GM21367 (cell line): ENCODE measurements around the gene EPN1.

Source experiments
- ATAC-seq: cut with Tn5 transposase; IDR thresholded peaks from one replicate; pipeline ENCODE4 v1.9.1; 2021; ENCODE audit not compliant: unreplicated experiment

The EPN1 gene

GRCh38 chr19:55692681-55693081, 17.7 kb downstream of the EPN1 start:
- no peak for ATAC-seq

- no peak for ATAC-seq
These were observed 18.4 kb downstream of the EPN1 start for GRCh38 chr19:55693336-55693974.

- ATAC-seq = no peak
These were observed 19.2 kb downstream of the EPN1 start for GRCh38 chr19:55694241-55694655.

GRCh38 chr19:55694656-55695491, 19.8 kb downstream of the EPN1 start:
- no peak for ATAC-seq

GRCh38 chr19:55695511-55696290, 20.7 kb downstream of the EPN1 start:
- ATAC-seq = no peak

- no peak for ATAC-seq
These were observed 21.5 kb downstream of the EPN1 start for GRCh38 chr19:55696301-55697068.

- no peak for ATAC-seq
These were observed 22.0 kb downstream of the EPN1 start for GRCh38 chr19:55697069-55697440.

GRCh38 chr19:55697698-55698097, 22.7 kb downstream of the EPN1 start:
- ATAC-seq = no peak

- no peak for ATAC-seq
These were observed 23.2 kb downstream of the EPN1 start for GRCh38 chr19:55698256-55698655.

- ATAC-seq = no peak
These were observed 24.2 kb downstream of the EPN1 start for GRCh38 chr19:55699221-55699620.

- ATAC-seq = no peak
These were observed 25.8 kb downstream of the EPN1 start for GRCh38 chr19:55700813-55701212.

- ATAC-seq = no peak
These were observed 27.2 kb downstream of the EPN1 start for GRCh38 chr19:55702131-55702627.

GRCh38 chr19:55703790-55704215, 28.8 kb downstream of the EPN1 start:
- no peak for ATAC-seq

GRCh38 chr19:55704494-55705245, 29.6 kb downstream of the EPN1 start:
- no peak for ATAC-seq

- ATAC-seq = no peak
These were observed 30.9 kb downstream of the EPN1 start for GRCh38 chr19:55705972-55706371.

- no peak for ATAC-seq
These were observed 36.7 kb downstream of the EPN1 start for GRCh38 chr19:55711719-55712118.

- no peak for ATAC-seq
These were observed 38.0 kb downstream of the EPN1 start for GRCh38 chr19:55712804-55713631.

- ATAC-seq = no peak
These were observed 41.5 kb downstream of the EPN1 start for GRCh38 chr19:55716531-55716930.

- no peak for ATAC-seq
These were observed 42.2 kb downstream of the EPN1 start for GRCh38 chr19:55717251-55717650.
